A673 (cell line): ENCODE measurements around the gene CASKIN2. TPM values are rescaled to one million over a fixed set of nuclear protein-coding genes. Genes with fewer than 3 reads are reported as not detected.

Experiments
- BruUV-seq: library from RNA; stranded (reverse); fragments of 400-500 nt; replicated peaks from 2 replicates; lab custom pipeline; 2021; lab: Mats Ljungman, UMichigan
- CTCF ChIA-PET: fragments of 300-600 bp; sonication (Branson Sonifier 250); formaldehyde crosslinking; loops from one replicate; lab custom pipeline; 2022; ENCODE audit warnings: antibody characterized with exemption; lab: Charles Lee
- POLR2A ChIA-PET: fragments of 300-600 bp; sonication (Branson Sonifier 250); formaldehyde crosslinking; loops from one replicate; lab custom pipeline; 2022; ENCODE audit warnings: antibody characterized with exemption; ENCODE audit not compliant: low non-redundant PET; lab: Charles Lee
- DNase-seq: peaks from one replicate; pipeline ENCODE4 v3.0.0-alpha.2; 2015; ENCODE audit warnings: low spot score
- H3K27ac ChIP-seq: fragments of 200-600 bp; sonication (generic); 2 replicates; pipeline ENCODE4 v1.5.1; 2016; ENCODE audit warnings: mixed run types, low read depth, mild to moderate bottlenecking, mixed read lengths, antibody characterized with exemption, low read length; ENCODE audit not compliant: poor library complexity, severe bottlenecking
- H3K27me3 ChIP-seq: fragments of 200-600 bp; sonication (generic); replicated peaks from 2 replicates; pipeline ENCODE4 v1.6.1; 2017; ENCODE audit warnings: mixed run types, low read depth, mild to moderate bottlenecking, mixed read lengths, antibody characterized with exemption, low read length; ENCODE audit not compliant: insufficient read depth, poor library complexity
- H3K36me3 ChIP-seq: fragments of 200-600 bp; sonication (generic); 2 replicates; pipeline ENCODE4 v1.6.1; 2016; ENCODE audit warnings: mixed run types, mild to moderate bottlenecking, mixed read lengths, antibody characterized with exemption, low read length; ENCODE audit not compliant: insufficient read depth, poor library complexity, severe bottlenecking
- H3K4me1 ChIP-seq: fragments of 200-600 bp; sonication (generic); 2 replicates; pipeline ENCODE4 v1.6.1; 2017; ENCODE audit warnings: mixed run types, mild to moderate bottlenecking, mixed read lengths, antibody characterized with exemption, low read length; ENCODE audit not compliant: insufficient read depth, poor library complexity, severe bottlenecking
- H3K4me3 ChIP-seq: fragments of 200-600 bp; sonication (generic); 2 replicates; pipeline ENCODE4 v1.5.1; 2016; ENCODE audit warnings: low read depth, mixed run types, mild to moderate bottlenecking, mixed read lengths, low read length; ENCODE audit not compliant: poor library complexity, severe bottlenecking
- H3K9me3 ChIP-seq: fragments of 200-600 bp; sonication (generic); 2 replicates; pipeline ENCODE4 v1.6.1; 2016; ENCODE audit warnings: mixed run types, low read depth, mild to moderate bottlenecking, mixed read lengths, antibody characterized with exemption, low read length; ENCODE audit not compliant: poor library complexity, severe bottlenecking
- EZH2 ChIP-seq: fragments of 200-600 bp; sonication (generic); IDR thresholded peaks from 2 replicates; pipeline ENCODE4 v1.6.1; 2017; ENCODE audit warnings: borderline replicate concordance, low read depth, mild to moderate bottlenecking, mixed read lengths, antibody characterized with exemption, low read length; ENCODE audit not compliant: poor library complexity, severe bottlenecking
- intact Hi-C: fragments of 100-400 bp; cut with micrococcal nuclease; formaldehyde crosslinking; loops from one replicate; pipeline ENCODE4 v1.10.0; 2022; ENCODE audit not compliant: unreplicated experiment
- total RNA-seq: library from RNA; stranded (reverse); gene quantifications from 2 replicates; pipeline ENCODE4 v1.2.3, GENCODE V29; 2021
- TF ChIP-seq, protein P1 (sequence below): fragments of 300-800, 200-600 bp; sonication (generic); conservative IDR thresholded peaks from 2 replicates; pipeline ENCODE4 v1.5.1; 2017; ENCODE audit warnings: low read depth, mild to moderate bottlenecking, antibody characterized with exemption, low read length, moderate library complexity, mixed read lengths

CASKIN2 gene
- total RNA-seq, 1 experiment from 2014 or later, result 32.6 TPM

DNA sequence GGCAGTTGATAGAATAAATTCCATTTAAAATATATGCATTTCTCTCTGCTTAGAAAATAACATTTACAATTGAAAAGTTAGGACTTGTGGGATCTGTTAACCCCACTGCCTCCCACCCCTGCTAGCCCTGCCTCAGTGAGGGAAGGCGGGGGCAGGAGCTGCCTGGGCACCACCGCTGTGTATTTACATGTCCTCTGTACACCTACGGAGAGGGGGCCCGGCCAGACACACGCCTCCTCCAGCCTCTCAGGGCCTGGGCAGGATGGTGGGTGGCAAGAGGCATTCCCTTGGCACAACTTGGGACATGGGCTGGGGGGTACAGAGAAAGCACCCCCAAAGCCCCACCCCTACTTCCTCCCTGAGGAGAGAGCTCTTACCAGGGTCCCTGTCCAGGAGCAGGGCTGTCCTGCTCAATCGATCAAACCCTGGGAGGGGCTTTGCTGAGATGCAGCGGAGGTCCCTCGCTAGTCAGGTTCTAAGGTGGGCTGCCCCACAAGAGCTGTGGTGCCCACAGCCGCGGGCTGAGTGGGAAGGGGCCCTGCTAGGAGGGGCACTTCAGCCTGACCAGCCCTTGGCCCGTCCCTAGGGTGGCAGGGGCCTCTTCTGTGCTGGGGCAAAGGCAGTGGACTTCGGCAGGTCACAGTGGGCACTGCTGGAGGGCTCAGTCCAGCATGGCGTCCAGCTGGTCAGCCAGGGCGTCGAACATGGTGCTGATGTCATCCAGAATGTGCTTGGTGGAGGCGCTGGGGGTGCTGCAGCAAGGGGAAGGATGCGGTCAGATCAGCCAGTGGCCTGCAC is 14.7 kb downstream of the CASKIN2 start:
- no peak for TF ChIP-seq EZH2
- TF ChIP-seq, protein P1, sequence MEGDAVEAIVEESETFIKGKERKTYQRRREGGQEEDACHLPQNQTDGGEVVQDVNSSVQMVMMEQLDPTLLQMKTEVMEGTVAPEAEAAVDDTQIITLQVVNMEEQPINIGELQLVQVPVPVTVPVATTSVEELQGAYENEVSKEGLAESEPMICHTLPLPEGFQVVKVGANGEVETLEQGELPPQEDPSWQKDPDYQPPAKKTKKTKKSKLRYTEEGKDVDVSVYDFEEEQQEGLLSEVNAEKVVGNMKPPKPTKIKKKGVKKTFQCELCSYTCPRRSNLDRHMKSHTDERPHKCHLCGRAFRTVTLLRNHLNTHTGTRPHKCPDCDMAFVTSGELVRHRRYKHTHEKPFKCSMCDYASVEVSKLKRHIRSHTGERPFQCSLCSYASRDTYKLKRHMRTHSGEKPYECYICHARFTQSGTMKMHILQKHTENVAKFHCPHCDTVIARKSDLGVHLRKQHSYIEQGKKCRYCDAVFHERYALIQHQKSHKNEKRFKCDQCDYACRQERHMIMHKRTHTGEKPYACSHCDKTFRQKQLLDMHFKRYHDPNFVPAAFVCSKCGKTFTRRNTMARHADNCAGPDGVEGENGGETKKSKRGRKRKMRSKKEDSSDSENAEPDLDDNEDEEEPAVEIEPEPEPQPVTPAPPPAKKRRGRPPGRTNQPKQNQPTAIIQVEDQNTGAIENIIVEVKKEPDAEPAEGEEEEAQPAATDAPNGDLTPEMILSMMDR, result no peak
- Histone ChIP-seq H3K27ac (no peak overlapping the region), H3K27me3 (no peaks in the 10 kb centered on the region), H3K4me1 (no peaks in the 10 kb centered on the region), H3K4me3 (no peak overlapping the region), H3K9me3 (no peaks in the 10 kb centered on the region), H3K36me3 (peaks cover 35% of the 10 kb centered on the region)
- intact Hi-C loops, result no loop called here
- no peak for DNase-seq
- CTCF ChIA-PET, result no interaction called here
- BruUV-seq, result TSS peak; percentile 25
- POLR2A ChIA-PET, result no interaction called here

DNA sequence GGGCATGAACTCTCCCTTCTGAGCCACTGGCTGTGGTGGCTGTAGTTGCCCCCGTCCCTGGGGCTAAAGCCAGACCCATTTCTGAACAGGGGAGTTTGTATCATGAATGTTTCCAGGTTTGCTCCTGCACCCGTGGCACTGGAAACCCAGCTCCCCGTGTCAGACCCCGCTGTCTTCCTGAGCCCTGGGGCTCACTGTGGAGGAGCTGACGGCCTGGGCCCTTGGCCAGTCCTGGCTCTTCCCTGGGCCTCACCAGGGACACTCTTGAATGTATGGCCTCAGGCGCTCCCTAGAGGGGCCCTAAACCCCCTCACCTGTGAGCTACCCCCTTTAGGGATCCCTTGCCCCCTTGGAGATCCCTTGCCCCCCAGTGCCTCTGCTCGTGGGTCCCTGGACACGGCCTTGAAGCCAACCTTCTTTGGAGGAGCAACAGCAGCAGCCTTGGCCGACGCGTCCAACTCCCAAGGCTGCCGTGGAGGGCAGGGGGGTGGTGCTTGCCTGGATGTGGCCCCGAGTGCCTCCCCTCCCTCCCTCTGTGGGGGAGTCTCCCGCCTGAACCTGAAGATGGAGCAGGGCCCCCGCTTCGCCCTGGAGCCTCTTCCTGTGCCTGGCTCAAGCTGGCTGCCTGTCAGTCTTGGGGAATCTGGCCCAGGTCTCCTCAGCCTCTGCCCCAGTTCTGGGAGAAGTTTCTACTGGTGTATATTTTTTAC is 15.9 kb downstream of the CASKIN2 start:
- peaks cover 33% of the 10 kb centered on the region for H3K36me3 ChIP-seq
- CTCF ChIA-PET, result no interaction called here
- no peaks in the 10 kb centered on the region for H3K4me1 ChIP-seq
- no peak for TF ChIP-seq EZH2
- TF ChIP-seq, protein P1, result no peak
- no peak for DNase-seq
- H3K27ac ChIP-seq, result no peak overlapping the region
- H3K4me3 ChIP-seq, result no peak overlapping the region
- no peaks in the 10 kb centered on the region for H3K27me3 ChIP-seq
- POLR2A ChIA-PET, result no interaction called here
- H3K9me3 ChIP-seq, result no peaks in the 10 kb centered on the region
- BruUV-seq, result no TSS peak
- intact Hi-C loops, result no loop called here

DNA sequence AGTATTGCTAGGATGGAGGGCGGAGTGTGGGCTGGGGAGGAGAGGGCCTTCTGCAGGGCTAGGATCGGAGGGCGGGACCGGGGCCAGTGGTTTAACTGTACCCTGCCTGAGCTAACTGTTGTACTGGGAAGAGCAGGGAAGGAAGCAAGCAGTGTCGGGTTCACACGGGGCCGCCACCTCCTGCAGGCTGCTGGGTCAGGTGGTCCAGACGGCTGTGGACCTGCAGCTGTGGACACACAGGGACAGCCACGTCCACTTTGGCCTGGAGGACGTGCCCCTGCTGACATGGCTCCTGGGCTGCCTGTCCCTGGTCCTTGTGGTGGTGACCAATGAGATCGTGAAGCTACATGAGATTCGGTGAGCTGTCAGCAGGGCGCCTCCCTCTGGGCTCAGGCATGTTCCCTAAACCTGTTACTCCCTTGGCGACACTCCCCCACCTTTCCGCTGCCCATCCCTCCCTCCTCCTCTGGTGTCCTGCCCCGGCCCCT is 16.6 kb downstream of the CASKIN2 start:
- ChIA-PET CTCF (no interaction called here), POLR2A (no interaction called here)
- H3K36me3 ChIP-seq, result peaks cover 33% of the 10 kb centered on the region
- H3K4me1 ChIP-seq, result no peaks in the 10 kb centered on the region
- no peak overlapping the region for H3K27ac ChIP-seq
- no peak for TF ChIP-seq EZH2
- TF ChIP-seq, protein P1, result no peak
- H3K27me3 ChIP-seq, result no peaks in the 10 kb centered on the region
- intact Hi-C loops, result no loop called here
- no peaks in the 10 kb centered on the region for H3K9me3 ChIP-seq
- DNase-seq, result no peak
- no TSS peak for BruUV-seq
- no peak overlapping the region for H3K4me3 ChIP-seq
